GM10248 (cell line): ENCODE data around the gene C15orf40.

Source experiments
- CTCF ChIA-PET: fragments of 300-600 bp; sonication (Branson Sonifier 250); formaldehyde crosslinking; extraction: SDS; loops from one replicate; lab custom pipeline; 2021; ENCODE audit warnings: antibody characterized with exemption; lab: Yijun Ruan, JAX
- POLR2A ChIA-PET: fragments of 350-650 bp; sonication (Branson Sonifier 250); formaldehyde crosslinking; extraction: SDS; loops from one replicate; lab custom pipeline; 2020; ENCODE audit warnings: antibody characterized with exemption; lab: Yijun Ruan, JAX
- DNase-seq: peaks from one replicate; pipeline ENCODE4 v3.0.0; 2012; ENCODE audit errors: extremely low spot score
- CTCF ChIP-seq: IDR thresholded peaks from 2 replicates; pipeline ENCODE4 v1.5.1; 2012; ENCODE audit warnings: mild to moderate bottlenecking, low read depth; ENCODE audit errors: extremely low read depth, missing control alignments, control extremely low read depth

The C15orf40 gene

GRCh38 chr15:82980981-82981380, 30.5 kb downstream of the C15orf40 start:
- ChIA-PET CTCF (no interaction called here), POLR2A (no interaction called here)

GRCh38 chr15:82979726-82980125, 31.7 kb downstream of the C15orf40 start:
- ChIA-PET POLR2A (no interaction called here), CTCF (interaction anchor here (1.5 kb wide), 1 partner anchor 20 kb away, joined by 3 read pairs; no protein-coding TSS in a partner anchor)
- DNase-seq, result no peak
- TF ChIP-seq CTCF, result no peak

More at GRCh38 chr15:82980981-82981380, 30.5 kb downstream of the C15orf40 start:
- no peak for TF ChIP-seq CTCF
- DNase-seq, result no peak

- TF ChIP-seq CTCF, result no peak
- POLR2A ChIA-PET, result no interaction called here
- DNase-seq, result no peak
- CTCF ChIA-PET, result no interaction called here
Measured at GRCh38 chr15:82978438-82978837, 33.0 kb downstream of the C15orf40 start.

GRCh38 chr15:82977076-82977475, 34.4 kb downstream of the C15orf40 start:
- ChIA-PET POLR2A (no interaction called here), CTCF (interaction anchor here (1.0 kb wide), 1 partner anchor 34 kb away, joined by 3 read pairs; no protein-coding TSS in a partner anchor)
- TF ChIP-seq CTCF, result no peak
- no peak for DNase-seq

GRCh38 chr15:82972990-82973389, 38.4 kb downstream of the C15orf40 start:
- no peak for TF ChIP-seq CTCF
- ChIA-PET CTCF (interaction anchor here (3.5 kb wide), 1 partner anchor 27 kb away, joined by 13 read pairs; no protein-coding TSS in a partner anchor), POLR2A (no interaction called here)
- DNase-seq, result no peak

GRCh38 chr15:82971218-82971984, 40.0 kb downstream of the C15orf40 start:
- DNase-seq, result no peak
- ChIA-PET POLR2A (no interaction called here), CTCF (interaction anchor here (0.6 to 3.5 kb wide), 4 partner anchors 9 to 29 kb away, joined by 3 to 13 read pairs (median 3); no protein-coding TSS in a partner anchor)
- TF ChIP-seq CTCF, result no peak
